Tibial artery (tissue), 4 donors: ENCODE measurements around the gene NCAPD3.
"Not testable (repeated sequence)": the region's sequence is repeated elsewhere in the genome, so short reads cannot be mapped to it uniquely, and the experiment has no call there.

Source experiments
- DNase-seq, 2 donors: peaks; one replicate each; pipeline ENCODE4 v3.0.0-alpha.2; 2019
- H3K27ac ChIP-seq, 2 donors: fragments of 200-600 bp; sonication (generic) in 1 of 2; 1 replicate in 1 of 2; 2 replicates in 1 of 2; pipeline ENCODE4 v1.5.1; 2018 to 2019; ENCODE audit warnings: mild to moderate bottlenecking in 1 of 2
- H3K27me3 ChIP-seq, 2 donors: fragments of 200-600 bp; sonication (generic) in 1 of 2; one replicate each; pipeline versions ENCODE4 v1.5.1 to v1.6.0; 2016 to 2019
- H3K36me3 ChIP-seq, 3 donors: fragments of 200-600 bp; sonication (generic) in 2 of 3; one replicate each; pipeline ENCODE4 v1.5.1; 2016 to 2019; ENCODE audit warnings: mild to moderate bottlenecking in 2 of 3
- H3K4me1 ChIP-seq, 4 donors: fragments of 200-600 bp; sonication (generic) in 2 of 4; 1 replicate in 3 of 4; 2 replicates in 1 of 4; pipeline ENCODE4 v1.5.1; 2016 to 2019
- H3K4me3 ChIP-seq, 2 donors: fragments of 200-600 bp; sonication (generic) in 1 of 2; 1 replicate in 1 of 2; 2 replicates in 1 of 2; pipeline ENCODE4 v1.5.1; 2018 to 2019; ENCODE audit warnings: mild to moderate bottlenecking in 2 of 2
- H3K9me3 ChIP-seq, 3 donors: fragments of 200-600 bp; sonication (generic) in 1 of 3; one replicate each; pipeline ENCODE4 v1.5.1; 2016 to 2019
- intact Hi-C: fragments of 100-400 bp; cut with DNase I; formaldehyde crosslinking; loops from one replicate; pipeline ENCODE4 v1.15.0; 2023; ENCODE audit warnings: low total_unique reads
- TF ChIP-seq, protein P1 (sequence below), 2 experiments: fragments of 200-600 bp in 1 of 2; fragments of 450-650 bp in 1 of 2; IDR thresholded peaks; one replicate each; pipeline ENCODE4 v1.5.1; 2017 to 2019; ENCODE audit warnings: antibody characterized with exemption in 2 of 2, mild to moderate bottlenecking in 1 of 2, moderate library complexity in 1 of 2

Gene NCAPD3

DNA sequence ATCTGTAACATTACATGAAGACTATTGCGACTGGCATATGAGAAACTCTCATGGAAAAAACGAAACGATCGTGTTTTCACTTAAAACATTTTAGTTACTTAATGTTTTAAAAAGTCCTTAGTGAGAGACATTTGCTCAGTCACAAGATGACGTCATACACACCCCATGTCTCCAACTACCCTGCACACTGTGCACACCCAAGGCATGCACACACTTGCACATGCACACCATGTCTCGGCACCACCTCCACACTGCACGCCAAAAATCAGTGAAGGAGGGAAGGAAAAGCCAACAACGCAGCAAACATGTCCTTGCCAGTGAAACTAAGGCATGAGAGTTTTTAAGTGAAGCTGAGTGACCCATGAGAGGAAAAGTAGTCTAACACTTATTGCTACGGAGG lies 18.0 kb downstream of the NCAPD3 start:
- DNase-seq, result no peak
- Histone ChIP-seq H3K4me1 (no peaks in the 10 kb centered on the region), H3K27ac (no peak overlapping the region), H3K36me3 (peaks cover 56 to 73% (median 66%) of the 10 kb centered on the region in 3 donors), H3K4me3 (no peak overlapping the region), H3K9me3 (no peaks in the 10 kb centered on the region), H3K27me3 (no peaks in the 10 kb centered on the region)
- TF ChIP-seq, protein P1, sequence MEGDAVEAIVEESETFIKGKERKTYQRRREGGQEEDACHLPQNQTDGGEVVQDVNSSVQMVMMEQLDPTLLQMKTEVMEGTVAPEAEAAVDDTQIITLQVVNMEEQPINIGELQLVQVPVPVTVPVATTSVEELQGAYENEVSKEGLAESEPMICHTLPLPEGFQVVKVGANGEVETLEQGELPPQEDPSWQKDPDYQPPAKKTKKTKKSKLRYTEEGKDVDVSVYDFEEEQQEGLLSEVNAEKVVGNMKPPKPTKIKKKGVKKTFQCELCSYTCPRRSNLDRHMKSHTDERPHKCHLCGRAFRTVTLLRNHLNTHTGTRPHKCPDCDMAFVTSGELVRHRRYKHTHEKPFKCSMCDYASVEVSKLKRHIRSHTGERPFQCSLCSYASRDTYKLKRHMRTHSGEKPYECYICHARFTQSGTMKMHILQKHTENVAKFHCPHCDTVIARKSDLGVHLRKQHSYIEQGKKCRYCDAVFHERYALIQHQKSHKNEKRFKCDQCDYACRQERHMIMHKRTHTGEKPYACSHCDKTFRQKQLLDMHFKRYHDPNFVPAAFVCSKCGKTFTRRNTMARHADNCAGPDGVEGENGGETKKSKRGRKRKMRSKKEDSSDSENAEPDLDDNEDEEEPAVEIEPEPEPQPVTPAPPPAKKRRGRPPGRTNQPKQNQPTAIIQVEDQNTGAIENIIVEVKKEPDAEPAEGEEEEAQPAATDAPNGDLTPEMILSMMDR (IDR thresholded peaks at IDR 0.05), result no peak
- intact Hi-C loops, result no loop called here

DNA sequence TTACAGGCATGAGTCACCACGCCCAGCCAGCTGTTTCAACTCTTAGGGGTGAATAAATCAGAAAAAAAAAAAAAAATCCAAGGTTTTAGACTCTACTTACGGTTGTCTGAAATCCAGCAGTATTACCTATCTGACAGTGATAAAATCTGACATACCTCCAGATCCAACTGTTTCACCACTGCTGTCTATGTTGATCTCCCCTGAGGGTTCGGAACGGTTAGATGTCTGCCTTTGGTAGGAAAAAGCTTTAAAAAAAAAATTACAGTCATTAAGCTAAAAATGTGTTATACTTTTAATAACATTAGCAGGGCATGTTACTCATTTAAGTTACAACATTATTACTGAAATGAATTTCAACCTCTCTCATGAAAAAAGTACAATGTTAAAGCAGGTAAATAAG lies 21.1 kb downstream of the NCAPD3 start:
- DNase-seq, result no peak
- no peak overlapping the region for H3K27ac ChIP-seq
- intact Hi-C loops, result no loop called here
- H3K27me3 ChIP-seq, result no peaks in the 10 kb centered on the region
- no peak overlapping the region for H3K4me3 ChIP-seq
- H3K9me3 ChIP-seq, result no peaks in the 10 kb centered on the region
- TF ChIP-seq, protein P1 (IDR thresholded peaks at IDR 0.05), result no peak
- H3K4me1 ChIP-seq, result no peaks in the 10 kb centered on the region
- peaks cover 47 to 58% (median 51%) of the 10 kb centered on the region in 3 donors for H3K36me3 ChIP-seq

GRCh38 chr11:134200688-134201087 lies 23.1 kb downstream of the NCAPD3 start:
- H3K4me3 ChIP-seq, result no peak overlapping the region
- intact Hi-C loops, result no loop called here
- no peaks in the 10 kb centered on the region for H3K27me3 ChIP-seq
- TF ChIP-seq, protein P1 (IDR thresholded peaks at IDR 0.05), result no peak
- DNase-seq, result no peak
- H3K27ac ChIP-seq, result no peak overlapping the region
- no peaks in the 10 kb centered on the region for H3K9me3 ChIP-seq
- no peaks in the 10 kb centered on the region for H3K4me1 ChIP-seq
- peaks cover 41 to 50% (median 46%) of the 10 kb centered on the region in 3 donors for H3K36me3 ChIP-seq

DNA sequence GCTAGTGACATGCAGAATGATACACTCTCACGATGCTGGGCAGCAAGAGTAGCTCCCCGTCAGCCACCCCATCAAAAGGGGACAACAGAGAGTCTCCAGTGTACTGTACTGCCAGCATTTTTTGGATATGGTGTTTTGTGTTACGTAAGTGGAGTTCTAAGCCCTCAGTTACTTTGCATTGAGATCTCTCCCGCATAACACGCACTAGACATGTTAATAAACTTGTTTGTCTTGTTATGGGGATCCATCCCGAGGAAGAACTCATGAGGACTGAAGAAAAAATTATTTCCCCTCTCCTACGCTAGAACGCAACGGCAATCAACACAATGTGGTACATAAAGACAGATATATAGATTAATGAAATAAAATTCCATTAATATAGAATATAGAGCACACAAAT lies 24.2 kb downstream of the NCAPD3 start:
- peaks cover 37 to 46% (median 39%) of the 10 kb centered on the region in 3 donors for H3K36me3 ChIP-seq
- TF ChIP-seq, protein P1 (IDR thresholded peaks at IDR 0.05), result no peak
- no peaks in the 10 kb centered on the region for H3K4me1 ChIP-seq

GRCh38 chr11:134196756-134197155 lies 27.0 kb downstream of the NCAPD3 start:
- no peaks in the 10 kb centered on the region for H3K4me1 ChIP-seq
- no peak overlapping the region for H3K4me3 ChIP-seq
- H3K36me3 ChIP-seq, result peaks cover 35 to 42% (median 40%) of the 10 kb centered on the region in 3 donors
- H3K9me3 ChIP-seq, result no peaks in the 10 kb centered on the region
- intact Hi-C loops, result no loop called here
- H3K27me3 ChIP-seq, result no peaks in the 10 kb centered on the region
- TF ChIP-seq, protein P1 (IDR thresholded peaks at IDR 0.05), result no peak
- DNase-seq, result no peak
- H3K27ac ChIP-seq, result no peak overlapping the region

More for the DNA sequence above, 24.2 kb downstream of the NCAPD3 start:
- Histone ChIP-seq H3K4me3 (no peak overlapping the region), H3K9me3 (no peaks in the 10 kb centered on the region), H3K27me3 (no peaks in the 10 kb centered on the region), H3K27ac (no peak overlapping the region)
- no peak for DNase-seq
- intact Hi-C loops, result no loop called here

DNA sequence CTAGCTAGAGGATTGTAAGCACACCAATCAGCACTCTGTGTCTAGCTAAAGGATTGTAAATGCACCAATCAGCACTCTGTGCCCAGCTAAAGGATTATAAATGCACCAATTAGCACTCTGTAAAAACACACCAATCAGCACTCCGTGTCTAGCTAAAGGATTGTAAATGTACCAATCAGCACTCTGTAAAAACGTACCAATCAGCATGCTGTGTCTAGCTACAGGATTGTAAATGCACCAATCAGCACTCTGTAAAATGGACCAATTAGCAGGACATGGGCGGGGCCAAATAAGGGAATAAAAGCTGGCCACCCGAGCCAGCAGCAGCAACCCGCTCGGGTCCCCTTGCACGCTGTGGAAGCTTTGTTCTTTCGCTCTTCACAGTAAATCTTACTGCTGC lies 35.7 kb downstream of the NCAPD3 start:
- H3K36me3 ChIP-seq, result peaks cover 43 to 68% (median 51%) of the 10 kb centered on the region in 3 donors
- H3K9me3 ChIP-seq, H3K4me3 ChIP-seq, H3K27ac ChIP-seq, H3K4me1 ChIP-seq, intact Hi-C loops, DNase-seq, H3K27me3 ChIP-seq: not testable (repeated sequence)
